HEK293 (cell line): ENCODE data around the gene PSMD3.

Experiments
- IKZF3 ChIP-seq: fragments of 450-650 bp; IDR thresholded peaks from 2 replicates; pipeline ENCODE4 v1.5.0; 2018; ENCODE audit warnings: missing biosample characterization, mild to moderate bottlenecking, missing genetic modification characterization, moderate library complexity
- ZNF2 ChIP-seq: fragments of 450-650 bp; formaldehyde crosslinking; IDR thresholded peaks from 2 replicates; pipeline ENCODE4 v1.5.1; 2016; ENCODE audit warnings: missing biosample characterization, missing genetic modification characterization
- ZNF398 ChIP-seq: fragments of 450-650 bp; formaldehyde crosslinking; IDR thresholded peaks from 2 replicates; pipeline ENCODE4 v1.5.1; 2017; ENCODE audit warnings: missing biosample characterization, missing genetic modification characterization
- ZNF623 ChIP-seq: fragments of 450-650 bp; formaldehyde crosslinking; IDR thresholded peaks from 2 replicates; pipeline ENCODE4 v1.5.1; 2016; ENCODE audit warnings: missing biosample characterization, missing genetic modification characterization

GRCh38 chr17:39944393-39944711 lies 36.3 kb upstream of the PSMD3 start:
- TF ChIP-seq IKZF3 (no peak), ZNF623 (tag by site-specific recombination) (no peak), ZNF2 (tag by site-specific recombination) (no peak), ZNF398 (tag by site-specific recombination) (no peak)
